ENCODE measurements around the gene RTN4R.

DNA sequence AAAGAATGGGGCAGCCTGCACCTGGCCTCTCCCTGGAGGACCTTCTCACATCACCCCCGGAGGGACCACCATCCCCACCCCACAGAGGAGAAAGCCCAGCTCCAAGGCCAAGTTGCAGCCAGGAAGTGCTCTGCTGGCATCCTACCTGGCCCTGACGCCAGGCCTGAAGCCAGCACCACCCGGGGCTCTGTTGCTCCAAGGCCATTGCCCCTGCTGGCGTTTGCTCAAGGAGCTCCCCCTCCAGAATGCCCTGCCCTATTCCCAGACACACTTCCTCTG is 10.2 kb downstream of the RTN4R start:
- TF ChIP-seq, protein P1, sequence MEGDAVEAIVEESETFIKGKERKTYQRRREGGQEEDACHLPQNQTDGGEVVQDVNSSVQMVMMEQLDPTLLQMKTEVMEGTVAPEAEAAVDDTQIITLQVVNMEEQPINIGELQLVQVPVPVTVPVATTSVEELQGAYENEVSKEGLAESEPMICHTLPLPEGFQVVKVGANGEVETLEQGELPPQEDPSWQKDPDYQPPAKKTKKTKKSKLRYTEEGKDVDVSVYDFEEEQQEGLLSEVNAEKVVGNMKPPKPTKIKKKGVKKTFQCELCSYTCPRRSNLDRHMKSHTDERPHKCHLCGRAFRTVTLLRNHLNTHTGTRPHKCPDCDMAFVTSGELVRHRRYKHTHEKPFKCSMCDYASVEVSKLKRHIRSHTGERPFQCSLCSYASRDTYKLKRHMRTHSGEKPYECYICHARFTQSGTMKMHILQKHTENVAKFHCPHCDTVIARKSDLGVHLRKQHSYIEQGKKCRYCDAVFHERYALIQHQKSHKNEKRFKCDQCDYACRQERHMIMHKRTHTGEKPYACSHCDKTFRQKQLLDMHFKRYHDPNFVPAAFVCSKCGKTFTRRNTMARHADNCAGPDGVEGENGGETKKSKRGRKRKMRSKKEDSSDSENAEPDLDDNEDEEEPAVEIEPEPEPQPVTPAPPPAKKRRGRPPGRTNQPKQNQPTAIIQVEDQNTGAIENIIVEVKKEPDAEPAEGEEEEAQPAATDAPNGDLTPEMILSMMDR (IDR thresholded peaks at IDR 0.05): no peak
- no peak for TF ChIP-seq POLR2A (IDR thresholded peaks at IDR 0.05)
